Prostate gland (tissue), 2 donors: ENCODE measurements around the gene NAA15.

ENCODE experiments used
- POLR2AphosphoS5 ChIP-seq: sonication (generic); formaldehyde crosslinking; IDR thresholded peaks from one replicate; pipeline ENCODE4 v1.6.1; 2017; ENCODE audit warnings: antibody characterized with exemption
- TF ChIP-seq, protein P1 (sequence below), 4 experiments: fragments of 200-600 bp in 2 of 4; fragments of 450-650 bp in 2 of 4; sonication (generic) in 2 of 4; IDR thresholded peaks; 1 replicate in 3 of 4; 2 replicates in 1 of 4; pipeline ENCODE4 v1.5.1; 2016 to 2019; ENCODE audit warnings: antibody characterized with exemption in 4 of 4, mild to moderate bottlenecking in 2 of 4, moderate library complexity in 2 of 4

DNA sequence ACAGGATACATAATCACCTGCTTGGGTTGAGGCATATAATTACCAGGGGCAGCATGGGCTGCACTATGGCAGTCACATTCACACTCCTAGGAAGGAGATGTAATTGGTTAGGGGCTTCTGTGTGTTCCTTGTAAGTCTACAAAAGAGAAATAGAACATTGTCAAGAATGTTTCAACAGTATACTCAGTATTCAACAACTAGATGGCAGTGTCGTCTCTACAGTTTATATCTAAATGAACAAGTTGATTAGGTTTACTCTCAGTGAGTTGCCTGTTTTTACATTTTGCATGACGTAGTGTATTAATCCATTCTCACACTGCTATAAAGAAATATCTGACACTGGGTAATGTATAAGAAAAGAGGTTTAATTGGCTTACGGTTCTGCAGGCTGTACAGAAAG is 102.2 kb downstream of the NAA15 start:
- no peak for TF ChIP-seq POLR2AphosphoS5
- TF ChIP-seq, protein P1, sequence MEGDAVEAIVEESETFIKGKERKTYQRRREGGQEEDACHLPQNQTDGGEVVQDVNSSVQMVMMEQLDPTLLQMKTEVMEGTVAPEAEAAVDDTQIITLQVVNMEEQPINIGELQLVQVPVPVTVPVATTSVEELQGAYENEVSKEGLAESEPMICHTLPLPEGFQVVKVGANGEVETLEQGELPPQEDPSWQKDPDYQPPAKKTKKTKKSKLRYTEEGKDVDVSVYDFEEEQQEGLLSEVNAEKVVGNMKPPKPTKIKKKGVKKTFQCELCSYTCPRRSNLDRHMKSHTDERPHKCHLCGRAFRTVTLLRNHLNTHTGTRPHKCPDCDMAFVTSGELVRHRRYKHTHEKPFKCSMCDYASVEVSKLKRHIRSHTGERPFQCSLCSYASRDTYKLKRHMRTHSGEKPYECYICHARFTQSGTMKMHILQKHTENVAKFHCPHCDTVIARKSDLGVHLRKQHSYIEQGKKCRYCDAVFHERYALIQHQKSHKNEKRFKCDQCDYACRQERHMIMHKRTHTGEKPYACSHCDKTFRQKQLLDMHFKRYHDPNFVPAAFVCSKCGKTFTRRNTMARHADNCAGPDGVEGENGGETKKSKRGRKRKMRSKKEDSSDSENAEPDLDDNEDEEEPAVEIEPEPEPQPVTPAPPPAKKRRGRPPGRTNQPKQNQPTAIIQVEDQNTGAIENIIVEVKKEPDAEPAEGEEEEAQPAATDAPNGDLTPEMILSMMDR (IDR thresholded peaks at IDR 0.05): no peak
